Endothelial cell (in vitro differentiated cells): Measurements from ENCODE around the gene SCYL1. TPM values are rescaled to one million over a fixed set of nuclear protein-coding genes. Genes with fewer than 3 reads are reported as not detected.
A peak's percentile ranks its signal among the peaks of the same experiment; 100 is the strongest.

Source experiments
- DNase-seq: peaks from one replicate; pipeline ENCODE4 v3.0.0; 2021; ENCODE audit warnings: low spot score
- H3K27ac Mint-ChIP-seq: one replicate; pipeline ENCODE4 v1.8.0; 2021; ENCODE audit warnings: mixed read lengths, inconsistent platforms; ENCODE audit not compliant: unreplicated experiment
- H3K27me3 Mint-ChIP-seq: one replicate; pipeline ENCODE4 v1.8.0; 2021; ENCODE audit warnings: mild to moderate bottlenecking, moderate library complexity, mixed read lengths, inconsistent platforms; ENCODE audit not compliant: unreplicated experiment
- H3K36me3 Mint-ChIP-seq: one replicate; pipeline ENCODE4 v1.8.0; 2021; ENCODE audit warnings: mild to moderate bottlenecking, low read depth, mixed read lengths, inconsistent platforms; ENCODE audit not compliant: unreplicated experiment
- H3K4me1 Mint-ChIP-seq: one replicate; pipeline ENCODE4 v1.8.0; 2021; ENCODE audit warnings: mild to moderate bottlenecking, mixed read lengths, inconsistent platforms; ENCODE audit not compliant: unreplicated experiment
- H3K4me3 Mint-ChIP-seq: one replicate; pipeline ENCODE4 v1.8.0; 2021; ENCODE audit warnings: mild to moderate bottlenecking, mixed read lengths, inconsistent platforms; ENCODE audit not compliant: unreplicated experiment
- H3K9me3 Mint-ChIP-seq: one replicate; pipeline ENCODE4 v1.8.0; 2021; ENCODE audit warnings: mixed read lengths, inconsistent platforms; ENCODE audit not compliant: unreplicated experiment
- CTCF ChIP-seq: fragments of 200-600 bp; sonication (generic); IDR thresholded peaks from one replicate; pipeline ENCODE4 v1.5.0; 2021; ENCODE audit warnings: antibody characterized with exemption; ENCODE audit not compliant: unreplicated experiment
- total RNA-seq: library from RNA; stranded (reverse); fragmentation: NEBNext Ultra II Directional; extraction: Animal tissue kit (Norgen Biotek cat#: 25700); gene quantifications from one replicate; pipeline ENCODE4 v1.2.1, GENCODE V29; 2021; ENCODE audit not compliant: unreplicated experiment

Gene SCYL1
- total RNA-seq, 1 donor from 2014 or later: 99.1 TPM

- peaks cover 18% of the 10 kb centered on the region for H3K27me3 Mint-ChIP-seq
- no peak for DNase-seq
- H3K36me3 Mint-ChIP-seq: no peaks in the 10 kb centered on the region
- no peak for TF ChIP-seq CTCF
- H3K9me3 Mint-ChIP-seq: no peaks in the 10 kb centered on the region
- H3K4me3 Mint-ChIP-seq: no peak overlapping the region
- H3K4me1 Mint-ChIP-seq: peaks cover 18% of the 10 kb centered on the region
- no peak overlapping the region for H3K27ac Mint-ChIP-seq
Measured at GRCh38 chr11:65565624-65566453, 41.0 kb downstream of the SCYL1 start.

DNA sequence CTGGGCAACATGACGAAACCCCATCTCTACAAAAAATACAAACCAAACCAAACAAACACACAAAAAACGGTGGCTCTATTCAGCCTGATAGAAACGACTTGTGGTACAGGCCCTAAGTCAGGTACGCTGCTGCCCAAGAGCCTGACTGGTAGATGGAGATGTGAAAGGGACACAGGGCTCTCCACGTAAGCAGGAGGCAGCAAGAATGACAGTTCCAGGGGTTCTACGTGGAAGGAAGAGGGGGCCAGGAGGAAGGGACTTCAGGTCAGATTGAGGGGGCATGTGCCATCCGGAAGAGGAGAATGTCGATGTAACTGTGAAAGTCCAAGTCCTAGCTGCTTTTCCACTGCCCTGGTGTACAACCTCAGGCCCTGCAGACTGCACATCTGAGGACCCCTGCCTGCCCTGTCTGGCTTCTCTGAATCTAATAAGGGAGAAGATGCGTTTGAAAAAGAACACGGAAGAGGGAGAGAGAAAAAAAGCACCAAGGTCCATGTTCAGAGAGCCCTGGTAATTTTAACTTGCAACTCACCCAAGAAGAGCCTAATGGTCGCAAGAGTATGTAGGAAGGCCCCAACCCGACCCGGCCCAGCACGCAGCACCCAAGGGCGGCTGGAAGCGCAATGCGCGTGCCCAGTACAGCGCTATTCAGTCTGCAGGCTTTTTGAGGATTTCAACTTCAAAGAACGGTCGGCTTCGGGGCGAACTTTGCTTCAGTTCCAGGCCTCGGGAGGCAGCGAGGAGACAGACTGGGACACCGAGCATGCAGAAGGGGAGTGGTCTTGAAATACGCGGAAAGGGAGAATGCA, 44.5 kb downstream of the SCYL1 start:
- Mint-ChIP-seq H3K36me3 (no peaks in the 10 kb centered on the region), H3K4me3 (peak overlapping the region; percentile 98), H3K9me3 (no peaks in the 10 kb centered on the region), H3K27ac (peak overlapping the region; percentile 85), H3K27me3 (peaks cover 23% of the 10 kb centered on the region), H3K4me1 (peaks cover 37% of the 10 kb centered on the region)
- no peak for TF ChIP-seq CTCF
- no peak for DNase-seq

DNA sequence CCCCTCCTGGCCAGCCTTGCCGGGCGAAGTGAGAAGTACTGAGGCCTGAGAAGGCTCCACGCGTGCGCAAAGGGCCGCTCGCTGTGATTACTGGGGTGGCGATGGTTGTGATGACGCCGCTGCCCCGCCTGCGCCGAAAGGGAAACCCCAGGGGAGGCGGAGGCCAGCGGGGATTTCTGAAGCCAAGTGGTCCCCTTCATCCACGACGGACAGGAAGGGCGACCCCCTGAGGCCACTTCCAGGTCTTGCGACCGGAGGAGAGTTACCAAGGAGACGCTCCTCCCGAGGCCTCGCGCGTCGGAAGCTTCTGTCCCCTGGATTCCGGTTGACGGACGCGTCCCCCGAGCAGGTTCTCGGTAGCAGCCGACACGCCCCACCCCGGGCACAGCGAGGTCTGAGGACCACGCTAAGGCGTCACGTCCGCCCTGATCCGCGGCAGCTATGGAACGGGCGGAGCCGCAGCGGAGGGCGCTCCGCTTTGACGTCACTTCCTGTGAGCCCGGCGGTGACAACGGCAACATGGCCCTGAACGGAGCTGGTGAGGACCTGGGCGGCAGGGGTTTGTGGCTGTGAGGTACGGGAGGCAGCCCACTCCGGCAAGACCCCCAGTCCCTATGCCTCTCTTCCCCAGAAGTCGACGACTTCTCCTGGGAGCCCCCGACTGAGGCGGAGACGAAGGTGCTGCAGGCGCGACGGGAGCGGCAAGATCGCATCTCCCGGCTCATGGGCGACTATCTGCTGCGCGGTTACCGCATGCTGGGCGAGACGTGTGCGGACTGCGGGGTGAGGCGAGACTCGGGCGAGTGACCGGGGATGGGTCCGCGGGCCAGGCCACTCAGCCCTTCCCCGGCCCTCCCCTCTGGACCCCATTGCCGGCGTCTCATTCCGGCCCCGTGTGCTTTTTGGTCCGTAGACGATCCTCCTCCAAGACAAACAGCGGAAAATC, 45.4 kb downstream of the SCYL1 start, which contains the start of gene ZNRD2:
TSS of gene ZNRD2 (plus strand) at position 505 of the 946 bp plus-strand sequence. CDS start at position 520, 15 bp downstream.
- TF ChIP-seq CTCF: peak; percentile 61
- H3K9me3 Mint-ChIP-seq: no peaks in the 10 kb centered on the region
- H3K4me3 Mint-ChIP-seq: peak within 1 kb of the TSS; percentile 98
- H3K27ac Mint-ChIP-seq: peak within 1 kb of the TSS; percentile 85
- peaks cover 42% of the 10 kb centered on the region for H3K4me1 Mint-ChIP-seq
- peaks cover 28% of the 10 kb centered on the region for H3K27me3 Mint-ChIP-seq
- DNase-seq: peak; percentile 96
- H3K36me3 Mint-ChIP-seq: no peaks in the 10 kb centered on the region

DNA sequence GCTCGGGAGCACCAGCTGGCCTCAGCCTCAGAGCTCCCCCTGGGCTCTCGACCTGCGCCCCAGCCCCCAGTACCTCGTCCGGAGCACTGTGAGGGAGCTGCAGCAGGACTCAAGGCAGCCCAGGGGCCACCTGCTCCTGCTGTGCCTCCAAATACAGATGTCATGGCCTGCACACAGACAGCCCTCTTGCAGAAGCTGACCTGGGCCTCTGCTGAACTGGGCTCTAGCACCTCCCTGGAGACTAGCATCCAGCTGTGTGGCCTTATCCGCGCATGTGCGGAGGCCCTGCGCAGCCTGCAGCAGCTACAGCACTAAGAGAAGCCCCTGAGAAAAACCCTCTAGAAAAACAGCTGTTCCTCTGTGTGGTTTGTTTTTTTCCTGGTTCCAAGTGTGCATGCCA, 46.5 kb downstream of the SCYL1 start:
- Mint-ChIP-seq H3K4me1 (peaks cover 46% of the 10 kb centered on the region), H3K9me3 (no peaks in the 10 kb centered on the region), H3K27ac (no peak overlapping the region), H3K4me3 (peak overlapping the region; percentile 98), H3K27me3 (peaks cover 29% of the 10 kb centered on the region), H3K36me3 (no peaks in the 10 kb centered on the region)
- TF ChIP-seq CTCF: no peak
- DNase-seq: no peak
